ENCODE measurements around the gene TRNT1. TPM values are rescaled to one million over a fixed set of nuclear protein-coding genes. Genes with fewer than 3 reads are reported as not detected.

The TRNT1 gene
- total RNA-seq, 1 donor from 2014 or later = 11.2 TPM

- no peak for DNase-seq (ENCODE audit: missing footprints)
- intact Hi-C loops (cut with DNase I) = no loop called here
- peak; percentile 5 for ATAC-seq
Observed at GRCh38 chr3:3109407-3110298, 17.1 kb upstream of the TRNT1 start.

GRCh38 chr3:3110299-3110630, 16.5 kb upstream of the TRNT1 start, which contains the start of gene IL5RA:
IL5RA (minus strand) TSS chr3:3110374; CDS start chr3:3104984, 5,390 bp downstream.
- DNase-seq (ENCODE audit: missing footprints) = no peak
- peak; percentile 68 for ATAC-seq
- intact Hi-C loops (cut with DNase I) = no loop called here

- intact Hi-C loops (cut with DNase I) = no loop called here
- DNase-seq (ENCODE audit: missing footprints) (no peak), ATAC-seq (no peak)
Observed at GRCh38 chr3:3110749-3111361, 15.9 kb upstream of the TRNT1 start.

- ATAC-seq = no peak
- intact Hi-C loops (cut with DNase I) = no loop called here
Observed at GRCh38 chr3:3113042-3113709, 13.6 kb upstream of the TRNT1 start.

GRCh38 chr3:3117651-3118050, 9.1 kb upstream of the TRNT1 start:
- intact Hi-C loops (cut with DNase I) = no loop called here
- no peak for DNase-seq (ENCODE audit: missing footprints)
- ATAC-seq = no peak

More at GRCh38 chr3:3113042-3113709, 13.6 kb upstream of the TRNT1 start:
- no peak for DNase-seq (ENCODE audit: missing footprints)

GRCh38 chr3:3119393-3119851, 7.3 kb upstream of the TRNT1 start:
- intact Hi-C loops (cut with DNase I) = no loop called here
- DNase-seq (ENCODE audit: missing footprints) (no peak), ATAC-seq (no peak)

- intact Hi-C loops (cut with DNase I) = loop anchor here (10.0 kb wide), 1 partner anchor 49 kb away; the partner anchor contains the start of gene CRBN
- ATAC-seq = no peak
- no peak for DNase-seq (ENCODE audit: missing footprints)
Observed at GRCh38 chr3:3125977-3126376, 763 bp upstream of the TRNT1 start.

GRCh38 chr3:3127432-3128010, 781 bp downstream of the TRNT1 start:
- intact Hi-C loops (cut with DNase I) = loop anchor here (10.0 kb wide), 1 partner anchor 47 kb away; the partner anchor contains the start of gene CRBN
- no peak for ATAC-seq
- DNase-seq (ENCODE audit: missing footprints) = no peak

GRCh38 chr3:3129579-3129978, 2.8 kb downstream of the TRNT1 start:
- no peak for ATAC-seq
- intact Hi-C loops (cut with DNase I) = loop anchor here (10.0 kb wide), 1 partner anchor 45 kb away; the partner anchor contains the start of gene CRBN

GRCh38 chr3:3133500-3133899, 6.8 kb downstream of the TRNT1 start:
- DNase-seq (ENCODE audit: missing footprints) (no peak), ATAC-seq (no peak)
- intact Hi-C loops (cut with DNase I) = no loop called here

More at GRCh38 chr3:3129579-3129978, 2.8 kb downstream of the TRNT1 start:
- no peak for DNase-seq (ENCODE audit: missing footprints)

GRCh38 chr3:3134750-3135448, 8.2 kb downstream of the TRNT1 start:
- intact Hi-C loops (cut with DNase I) = no loop called here
- DNase-seq (ENCODE audit: missing footprints) (no peak), ATAC-seq (no peak)

- intact Hi-C loops (cut with DNase I) = no loop called here
- ATAC-seq = no peak
- DNase-seq (ENCODE audit: missing footprints) = no peak
Observed at GRCh38 chr3:3137526-3137925, 10.8 kb downstream of the TRNT1 start.

- ATAC-seq = no peak
- DNase-seq (ENCODE audit: missing footprints) = no peak
- intact Hi-C loops (cut with DNase I) = no loop called here
Observed at GRCh38 chr3:3141939-3142338, 15.2 kb downstream of the TRNT1 start.

GRCh38 chr3:3145831-3146230, 19.1 kb downstream of the TRNT1 start:
- ATAC-seq (no peak), DNase-seq (ENCODE audit: missing footprints) (no peak)
- intact Hi-C loops (cut with DNase I) = no loop called here

- ATAC-seq (no peak), DNase-seq (ENCODE audit: missing footprints) (no peak)
- intact Hi-C loops (cut with DNase I) = no loop called here
Observed at GRCh38 chr3:3149560-3149959, 22.8 kb downstream of the TRNT1 start.

- ATAC-seq (no peak), DNase-seq (ENCODE audit: missing footprints) (no peak)
- intact Hi-C loops (cut with DNase I) = no loop called here
Observed at GRCh38 chr3:3151513-3151912, 24.8 kb downstream of the TRNT1 start.

- no peak for ATAC-seq
- no peak for DNase-seq (ENCODE audit: missing footprints)
- intact Hi-C loops (cut with DNase I) = no loop called here
Observed at GRCh38 chr3:3154879-3155610, 28.3 kb downstream of the TRNT1 start.

- ATAC-seq (no peak), DNase-seq (ENCODE audit: missing footprints) (no peak)
- intact Hi-C loops (cut with DNase I) = no loop called here
Observed at GRCh38 chr3:3157484-3157883, 30.7 kb downstream of the TRNT1 start.

All from Right ventricle myocardium inferior (tissue), 1 donor.